WTC11 (cell line): ENCODE results near the gene PITPNC1. TPM values are rescaled to one million over a fixed set of nuclear protein-coding genes. Genes with fewer than 3 reads are reported as not detected.

Experiments
- GRHL2 ChIP-seq: fragments of 250-450 bp; sonication (Bioruptor Pico); IDR thresholded peaks from 2 replicates; pipeline ENCODE4 v1.8.0; 2022; ENCODE audit warnings: mild to moderate bottlenecking, moderate library complexity; ENCODE audit not compliant: insufficient replicate concordance, severe bottlenecking
- RORB ChIP-seq: fragments of 250-450 bp; sonication (Bioruptor Pico); IDR thresholded peaks from 2 replicates; pipeline ENCODE4 v1.9.0; 2021; ENCODE audit warnings: mild to moderate bottlenecking
- total RNA-seq: library from RNA; stranded (reverse); gene quantifications from 3 replicates; pipeline ENCODE4 v1.2.3, GENCODE V29; 2021
- TF ChIP-seq, protein P1 (sequence below): sonication (generic); formaldehyde crosslinking; IDR thresholded peaks from 2 replicates; pipeline ENCODE4 v1.8.0; 2023; ENCODE audit warnings: mild to moderate bottlenecking, missing genetic modification reagents
- TF ChIP-seq, protein P2 (sequence below): sonication (generic); formaldehyde crosslinking; IDR thresholded peaks from 2 replicates; pipeline ENCODE4 v1.8.0; 2023; ENCODE audit warnings: missing genetic modification reagents, mild to moderate bottlenecking, borderline replicate concordance
- TF ChIP-seq, protein P3 (sequence below): sonication (generic); formaldehyde crosslinking; IDR thresholded peaks from 2 replicates; pipeline ENCODE4 v1.8.1; 2023; ENCODE audit warnings: mild to moderate bottlenecking, missing genetic modification reagents
- TF ChIP-seq, protein P4 (sequence below): sonication (generic); formaldehyde crosslinking; IDR thresholded peaks from 2 replicates; pipeline ENCODE4 v1.8.0; 2022; ENCODE audit warnings: missing genetic modification reagents
- TF ChIP-seq, protein P5 (sequence below): sonication (generic); formaldehyde crosslinking; conservative IDR thresholded peaks from 2 replicates; pipeline ENCODE4 v1.8.1; 2022; ENCODE audit warnings: mild to moderate bottlenecking, missing genetic modification reagents
- TF ChIP-seq, protein P6 (sequence below): sonication (generic); formaldehyde crosslinking; IDR thresholded peaks from 2 replicates; pipeline ENCODE4 v1.8.1; 2023; ENCODE audit warnings: mild to moderate bottlenecking, moderate library complexity, missing genetic modification reagents
- TF ChIP-seq, protein P7 (sequence below): fragments of 250-450 bp; sonication (Bioruptor Pico); IDR thresholded peaks from 2 replicates; pipeline ENCODE4 v2.1.2; 2022; ENCODE audit warnings: mild to moderate bottlenecking, moderate library complexity

The PITPNC1 gene
- total RNA-seq, 1 experiment from 2014 or later: 39.8 TPM

DNA sequence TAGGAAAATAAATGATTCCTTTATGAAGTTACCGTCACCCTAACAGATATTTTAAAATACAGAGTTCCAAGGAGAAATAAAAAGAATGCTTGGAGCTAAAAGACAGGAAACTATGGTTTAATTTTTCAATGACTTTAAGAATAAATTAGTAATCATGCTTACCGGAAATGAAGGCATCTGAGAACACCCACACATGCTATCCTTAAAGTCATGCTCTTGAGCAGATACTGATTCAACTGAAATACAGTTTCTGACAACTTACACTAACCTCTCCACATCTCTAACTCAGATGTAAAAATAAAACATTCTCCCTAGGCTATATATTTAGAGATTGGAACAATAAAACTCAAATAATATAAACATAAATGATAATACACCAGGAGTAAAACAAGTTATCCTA, 18.5 kb upstream of the PITPNC1 start (continued):
- TF ChIP-seq, protein P1, sequence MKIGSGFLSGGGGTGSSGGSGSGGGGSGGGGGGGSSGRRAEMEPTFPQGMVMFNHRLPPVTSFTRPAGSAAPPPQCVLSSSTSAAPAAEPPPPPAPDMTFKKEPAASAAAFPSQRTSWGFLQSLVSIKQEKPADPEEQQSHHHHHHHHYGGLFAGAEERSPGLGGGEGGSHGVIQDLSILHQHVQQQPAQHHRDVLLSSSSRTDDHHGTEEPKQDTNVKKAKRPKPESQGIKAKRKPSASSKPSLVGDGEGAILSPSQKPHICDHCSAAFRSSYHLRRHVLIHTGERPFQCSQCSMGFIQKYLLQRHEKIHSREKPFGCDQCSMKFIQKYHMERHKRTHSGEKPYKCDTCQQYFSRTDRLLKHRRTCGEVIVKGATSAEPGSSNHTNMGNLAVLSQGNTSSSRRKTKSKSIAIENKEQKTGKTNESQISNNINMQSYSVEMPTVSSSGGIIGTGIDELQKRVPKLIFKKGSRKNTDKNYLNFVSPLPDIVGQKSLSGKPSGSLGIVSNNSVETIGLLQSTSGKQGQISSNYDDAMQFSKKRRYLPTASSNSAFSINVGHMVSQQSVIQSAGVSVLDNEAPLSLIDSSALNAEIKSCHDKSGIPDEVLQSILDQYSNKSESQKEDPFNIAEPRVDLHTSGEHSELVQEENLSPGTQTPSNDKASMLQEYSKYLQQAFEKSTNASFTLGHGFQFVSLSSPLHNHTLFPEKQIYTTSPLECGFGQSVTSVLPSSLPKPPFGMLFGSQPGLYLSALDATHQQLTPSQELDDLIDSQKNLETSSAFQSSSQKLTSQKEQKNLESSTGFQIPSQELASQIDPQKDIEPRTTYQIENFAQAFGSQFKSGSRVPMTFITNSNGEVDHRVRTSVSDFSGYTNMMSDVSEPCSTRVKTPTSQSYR (CRISPR knock-in tag): no peak
- TF ChIP-seq, protein P2, sequence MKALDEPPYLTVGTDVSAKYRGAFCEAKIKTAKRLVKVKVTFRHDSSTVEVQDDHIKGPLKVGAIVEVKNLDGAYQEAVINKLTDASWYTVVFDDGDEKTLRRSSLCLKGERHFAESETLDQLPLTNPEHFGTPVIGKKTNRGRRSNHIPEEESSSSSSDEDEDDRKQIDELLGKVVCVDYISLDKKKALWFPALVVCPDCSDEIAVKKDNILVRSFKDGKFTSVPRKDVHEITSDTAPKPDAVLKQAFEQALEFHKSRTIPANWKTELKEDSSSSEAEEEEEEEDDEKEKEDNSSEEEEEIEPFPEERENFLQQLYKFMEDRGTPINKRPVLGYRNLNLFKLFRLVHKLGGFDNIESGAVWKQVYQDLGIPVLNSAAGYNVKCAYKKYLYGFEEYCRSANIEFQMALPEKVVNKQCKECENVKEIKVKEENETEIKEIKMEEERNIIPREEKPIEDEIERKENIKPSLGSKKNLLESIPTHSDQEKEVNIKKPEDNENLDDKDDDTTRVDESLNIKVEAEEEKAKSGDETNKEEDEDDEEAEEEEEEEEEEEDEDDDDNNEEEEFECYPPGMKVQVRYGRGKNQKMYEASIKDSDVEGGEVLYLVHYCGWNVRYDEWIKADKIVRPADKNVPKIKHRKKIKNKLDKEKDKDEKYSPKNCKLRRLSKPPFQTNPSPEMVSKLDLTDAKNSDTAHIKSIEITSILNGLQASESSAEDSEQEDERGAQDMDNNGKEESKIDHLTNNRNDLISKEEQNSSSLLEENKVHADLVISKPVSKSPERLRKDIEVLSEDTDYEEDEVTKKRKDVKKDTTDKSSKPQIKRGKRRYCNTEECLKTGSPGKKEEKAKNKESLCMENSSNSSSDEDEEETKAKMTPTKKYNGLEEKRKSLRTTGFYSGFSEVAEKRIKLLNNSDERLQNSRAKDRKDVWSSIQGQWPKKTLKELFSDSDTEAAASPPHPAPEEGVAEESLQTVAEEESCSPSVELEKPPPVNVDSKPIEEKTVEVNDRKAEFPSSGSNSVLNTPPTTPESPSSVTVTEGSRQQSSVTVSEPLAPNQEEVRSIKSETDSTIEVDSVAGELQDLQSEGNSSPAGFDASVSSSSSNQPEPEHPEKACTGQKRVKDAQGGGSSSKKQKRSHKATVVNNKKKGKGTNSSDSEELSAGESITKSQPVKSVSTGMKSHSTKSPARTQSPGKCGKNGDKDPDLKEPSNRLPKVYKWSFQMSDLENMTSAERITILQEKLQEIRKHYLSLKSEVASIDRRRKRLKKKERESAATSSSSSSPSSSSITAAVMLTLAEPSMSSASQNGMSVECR (CRISPR knock-in tag): no peak
- no peak for TF ChIP-seq RORB (CRISPR knock-in tag)
- TF ChIP-seq, protein P3, sequence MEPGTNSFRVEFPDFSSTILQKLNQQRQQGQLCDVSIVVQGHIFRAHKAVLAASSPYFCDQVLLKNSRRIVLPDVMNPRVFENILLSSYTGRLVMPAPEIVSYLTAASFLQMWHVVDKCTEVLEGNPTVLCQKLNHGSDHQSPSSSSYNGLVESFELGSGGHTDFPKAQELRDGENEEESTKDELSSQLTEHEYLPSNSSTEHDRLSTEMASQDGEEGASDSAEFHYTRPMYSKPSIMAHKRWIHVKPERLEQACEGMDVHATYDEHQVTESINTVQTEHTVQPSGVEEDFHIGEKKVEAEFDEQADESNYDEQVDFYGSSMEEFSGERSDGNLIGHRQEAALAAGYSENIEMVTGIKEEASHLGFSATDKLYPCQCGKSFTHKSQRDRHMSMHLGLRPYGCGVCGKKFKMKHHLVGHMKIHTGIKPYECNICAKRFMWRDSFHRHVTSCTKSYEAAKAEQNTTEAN (CRISPR knock-in tag): no peak
- TF ChIP-seq, protein P4, sequence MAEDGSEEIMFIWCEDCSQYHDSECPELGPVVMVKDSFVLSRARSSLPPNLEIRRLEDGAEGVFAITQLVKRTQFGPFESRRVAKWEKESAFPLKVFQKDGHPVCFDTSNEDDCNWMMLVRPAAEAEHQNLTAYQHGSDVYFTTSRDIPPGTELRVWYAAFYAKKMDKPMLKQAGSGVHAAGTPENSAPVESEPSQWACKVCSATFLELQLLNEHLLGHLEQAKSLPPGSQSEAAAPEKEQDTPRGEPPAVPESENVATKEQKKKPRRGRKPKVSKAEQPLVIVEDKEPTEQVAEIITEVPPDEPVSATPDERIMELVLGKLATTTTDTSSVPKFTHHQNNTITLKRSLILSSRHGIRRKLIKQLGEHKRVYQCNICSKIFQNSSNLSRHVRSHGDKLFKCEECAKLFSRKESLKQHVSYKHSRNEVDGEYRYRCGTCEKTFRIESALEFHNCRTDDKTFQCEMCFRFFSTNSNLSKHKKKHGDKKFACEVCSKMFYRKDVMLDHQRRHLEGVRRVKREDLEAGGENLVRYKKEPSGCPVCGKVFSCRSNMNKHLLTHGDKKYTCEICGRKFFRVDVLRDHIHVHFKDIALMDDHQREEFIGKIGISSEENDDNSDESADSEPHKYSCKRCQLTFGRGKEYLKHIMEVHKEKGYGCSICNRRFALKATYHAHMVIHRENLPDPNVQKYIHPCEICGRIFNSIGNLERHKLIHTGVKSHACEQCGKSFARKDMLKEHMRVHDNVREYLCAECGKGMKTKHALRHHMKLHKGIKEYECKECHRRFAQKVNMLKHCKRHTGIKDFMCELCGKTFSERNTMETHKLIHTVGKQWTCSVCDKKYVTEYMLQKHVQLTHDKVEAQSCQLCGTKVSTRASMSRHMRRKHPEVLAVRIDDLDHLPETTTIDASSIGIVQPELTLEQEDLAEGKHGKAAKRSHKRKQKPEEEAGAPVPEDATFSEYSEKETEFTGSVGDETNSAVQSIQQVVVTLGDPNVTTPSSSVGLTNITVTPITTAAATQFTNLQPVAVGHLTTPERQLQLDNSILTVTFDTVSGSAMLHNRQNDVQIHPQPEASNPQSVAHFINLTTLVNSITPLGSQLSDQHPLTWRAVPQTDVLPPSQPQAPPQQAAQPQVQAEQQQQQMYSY (CRISPR knock-in tag): no peak
- TF ChIP-seq, protein P5, sequence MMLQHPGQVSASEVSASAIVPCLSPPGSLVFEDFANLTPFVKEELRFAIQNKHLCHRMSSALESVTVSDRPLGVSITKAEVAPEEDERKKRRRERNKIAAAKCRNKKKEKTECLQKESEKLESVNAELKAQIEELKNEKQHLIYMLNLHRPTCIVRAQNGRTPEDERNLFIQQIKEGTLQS: no peak
- TF ChIP-seq, protein P6, sequence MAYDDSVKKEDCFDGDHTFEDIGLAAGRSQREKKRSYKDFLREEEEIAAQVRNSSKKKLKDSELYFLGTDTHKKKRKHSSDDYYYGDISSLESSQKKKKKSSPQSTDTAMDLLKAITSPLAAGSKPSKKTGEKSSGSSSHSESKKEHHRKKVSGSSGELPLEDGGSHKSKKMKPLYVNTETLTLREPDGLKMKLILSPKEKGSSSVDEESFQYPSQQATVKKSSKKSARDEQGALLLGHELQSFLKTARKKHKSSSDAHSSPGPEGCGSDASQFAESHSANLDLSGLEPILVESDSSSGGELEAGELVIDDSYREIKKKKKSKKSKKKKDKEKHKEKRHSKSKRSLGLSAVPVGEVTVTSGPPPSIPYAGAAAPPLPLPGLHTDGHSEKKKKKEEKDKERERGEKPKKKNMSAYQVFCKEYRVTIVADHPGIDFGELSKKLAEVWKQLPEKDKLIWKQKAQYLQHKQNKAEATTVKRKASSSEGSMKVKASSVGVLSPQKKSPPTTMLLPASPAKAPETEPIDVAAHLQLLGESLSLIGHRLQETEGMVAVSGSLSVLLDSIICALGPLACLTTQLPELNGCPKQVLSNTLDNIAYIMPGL: no peak
- no peak for TF ChIP-seq GRHL2 (CRISPR knock-in tag)
- TF ChIP-seq, protein P7, sequence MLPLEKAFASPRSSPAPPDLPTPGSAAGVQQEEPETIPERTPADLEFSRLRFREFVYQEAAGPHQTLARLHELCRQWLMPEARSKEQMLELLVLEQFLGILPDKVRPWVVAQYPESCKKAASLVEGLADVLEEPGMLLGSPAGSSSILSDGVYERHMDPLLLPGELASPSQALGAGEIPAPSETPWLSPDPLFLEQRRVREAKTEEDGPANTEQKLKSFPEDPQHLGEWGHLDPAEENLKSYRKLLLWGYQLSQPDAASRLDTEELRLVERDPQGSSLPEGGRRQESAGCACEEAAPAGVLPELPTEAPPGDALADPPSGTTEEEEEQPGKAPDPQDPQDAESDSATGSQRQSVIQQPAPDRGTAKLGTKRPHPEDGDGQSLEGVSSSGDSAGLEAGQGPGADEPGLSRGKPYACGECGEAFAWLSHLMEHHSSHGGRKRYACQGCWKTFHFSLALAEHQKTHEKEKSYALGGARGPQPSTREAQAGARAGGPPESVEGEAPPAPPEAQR: no peak
